GM23248 (cell line): ENCODE results near the gene PIEZO2. TPM values are rescaled to one million over a fixed set of nuclear protein-coding genes. Genes with fewer than 3 reads are reported as not detected.
A peak's percentile ranks its signal among the peaks of the same experiment; 100 is the strongest.

Experiments used
- DNase-seq: peaks from one replicate; pipeline ENCODE4 v3.0.0-alpha.2; 2015
- H2AFZ ChIP-seq: fragments of 200-600 bp; sonication (generic); 2 replicates; pipeline ENCODE4 v1.6.1; 2016; ENCODE audit warnings: antibody characterized with exemption
- H3F3A ChIP-seq: fragments of 200-600 bp; sonication (generic); 2 replicates; pipeline ENCODE4 v1.6.1; 2016; ENCODE audit warnings: mild to moderate bottlenecking, antibody characterized with exemption, mixed run types; ENCODE audit not compliant: insufficient read depth
- H3K27ac ChIP-seq: fragments of 200-600 bp; sonication (generic); 2 replicates; pipeline ENCODE4 v1.5.1; 2016; ENCODE audit warnings: mild to moderate bottlenecking
- H3K27me3 ChIP-seq: fragments of 200-600 bp; sonication (generic); replicated peaks from 2 replicates; pipeline ENCODE4 v1.6.1; 2016; ENCODE audit warnings: mild to moderate bottlenecking; ENCODE audit not compliant: insufficient read depth
- H3K36me3 ChIP-seq: fragments of 200-600 bp; sonication (generic); 2 replicates; pipeline ENCODE4 v1.6.1; 2016; ENCODE audit warnings: low read depth, mild to moderate bottlenecking
- H3K4me1 ChIP-seq: fragments of 200-600 bp; sonication (generic); 2 replicates; pipeline ENCODE4 v1.6.1; 2016; ENCODE audit warnings: mild to moderate bottlenecking; ENCODE audit not compliant: insufficient read depth
- H3K4me2 ChIP-seq: fragments of 200-600 bp; sonication (generic); one replicate; pipeline ENCODE4 v1.6.1; 2016; ENCODE audit warnings: mild to moderate bottlenecking; ENCODE audit not compliant: unreplicated experiment
- H3K4me3 ChIP-seq: fragments of 200-600 bp; sonication (generic); 2 replicates; pipeline ENCODE4 v1.5.1; 2016; ENCODE audit warnings: mild to moderate bottlenecking
- H3K79me2 ChIP-seq: fragments of 200-600 bp; sonication (generic); 2 replicates; pipeline ENCODE4 v1.6.1; 2016; ENCODE audit warnings: mild to moderate bottlenecking; ENCODE audit not compliant: insufficient read depth
- H3K9ac ChIP-seq: fragments of 200-600 bp; sonication (generic); 2 replicates; pipeline ENCODE4 v1.6.1; 2016; ENCODE audit warnings: mild to moderate bottlenecking
- H3K9me2 ChIP-seq: fragments of 200-600 bp; sonication (generic); 2 replicates; pipeline ENCODE4 v1.6.1; 2016; ENCODE audit warnings: mixed run types, mild to moderate bottlenecking, moderate library complexity; ENCODE audit not compliant: insufficient read depth
- H3K9me3 ChIP-seq: fragments of 200-600 bp; sonication (generic); one replicate; pipeline ENCODE4 v1.6.1; 2017; ENCODE audit warnings: low read depth
- H4K20me1 ChIP-seq: fragments of 200-600 bp; sonication (generic); 2 replicates; pipeline ENCODE4 v1.6.0; 2016; ENCODE audit not compliant: insufficient read depth
- EZH2 ChIP-seq: fragments of 200-600 bp; sonication (generic); IDR thresholded peaks from 2 replicates; pipeline ENCODE4 v1.6.1; 2018; ENCODE audit warnings: antibody characterized with exemption, mild to moderate bottlenecking; ENCODE audit not compliant: insufficient read depth, poor library complexity, severe bottlenecking
- EZH2phosphoT487 ChIP-seq: fragments of 200-600 bp; sonication (generic); IDR thresholded peaks from 2 replicates; pipeline ENCODE4 v1.6.1; 2018; ENCODE audit warnings: antibody characterized with exemption, moderate library complexity, mild to moderate bottlenecking, low read depth; ENCODE audit not compliant: insufficient read depth
- WGBS, 2 experiments: methylation state at CpG; one replicate each; pipeline ENCODE4 v1.1.6; 2015 to 2017; ENCODE audit warnings: low lambda C conversion rate in 2 of 2, low coverage in 1 of 2; ENCODE audit errors: missing lambda C conversion rate in 2 of 2; 5-methylcytosine and 5-hydroxymethylcytosine counted together
- in situ Hi-C: fragments of 300-500 bp; cut with MboI; formaldehyde crosslinking; loops from 2 replicates; pipeline ENCODE4 v1.15.0; 2020
- polyA plus RNA-seq: library from polyadenylated mRNA; unstranded; fragments of >200 nt; fragmentation: Nextera tagmentation; extraction: Ambion mirVana; gene quantifications from 2 replicates; pipeline ENCODE4 v1.2.1, GENCODE V29; 2016
- total RNA-seq: library from RNA; depleted of rRNA; stranded (reverse); fragments of >200 nt; shearing (Covaris generic); gene quantifications from 2 replicates; pipeline ENCODE4 v1.2.3, GENCODE V29; 2014

The PIEZO2 gene
- total and polyA plus RNA-seq, 2 experiments from 2014 or later = 0.93 to 1.5 TPM

DNA sequence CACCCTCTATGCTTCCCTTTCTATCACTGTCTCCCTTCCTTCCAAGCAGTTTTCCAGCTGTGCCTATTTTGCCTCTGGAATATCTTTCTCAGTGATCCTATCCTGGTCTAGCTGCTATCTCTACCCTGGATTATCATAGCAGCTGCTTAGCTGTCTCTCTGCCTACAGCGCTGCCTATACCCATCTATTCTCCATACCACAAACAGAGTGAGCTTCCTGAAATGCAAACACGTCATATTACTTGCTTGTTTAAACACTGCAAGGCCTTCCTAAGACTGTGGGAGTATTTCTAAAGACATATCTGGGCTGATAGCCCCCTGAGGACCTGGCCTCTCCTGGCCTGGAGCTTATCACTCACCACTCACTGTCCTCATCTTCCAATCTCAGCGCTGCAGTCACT lies 403.4 kb downstream of the PIEZO2 start:
- Histone ChIP-seq H3K27me3 (no peaks in the 10 kb centered on the region; the same call in 1 of the 2 replicates), H3K9me2 (no peaks in the 10 kb centered on the region), H3K79me2 (no peaks in the 10 kb centered on the region), H3F3A (no peaks in the 10 kb centered on the region), H3K36me3 (no peaks in the 10 kb centered on the region), H3K4me2 (no peak overlapping the region), H3K9ac (no peak overlapping the region), H3K27ac (no peak overlapping the region), H3K4me1 (no peaks in the 10 kb centered on the region), H3K4me3 (no peak overlapping the region), H4K20me1 (no peaks in the 10 kb centered on the region), H3K9me3 (no peaks in the 10 kb centered on the region), H2AFZ (no peak overlapping the region)
- 56 to 62% methylated on average over 3 of the region's 3 CpGs for WGBS, 2 experiments
- DNase-seq = no peak
- in situ Hi-C loops = no loop called here
- no peak for TF ChIP-seq EZH2phosphoT487

DNA sequence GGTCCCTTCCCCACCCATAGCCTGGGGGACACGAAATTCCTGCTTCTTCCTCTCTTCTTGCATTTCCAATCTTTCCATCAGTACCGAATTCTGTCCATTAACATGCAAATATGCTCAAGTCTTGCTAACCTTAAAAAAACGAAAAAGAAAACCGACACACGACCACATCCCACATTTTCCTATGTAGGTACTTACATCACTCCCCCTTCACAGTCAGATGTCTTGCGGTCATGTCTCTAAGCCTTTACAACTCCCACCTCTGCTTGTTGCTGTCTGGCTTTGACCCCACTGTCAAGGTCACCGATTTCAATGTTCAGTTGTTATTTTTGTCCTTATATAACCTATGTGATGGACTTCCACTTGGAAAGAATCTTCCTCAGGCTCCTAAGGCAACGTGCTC lies 404.1 kb downstream of the PIEZO2 start:
- DNase-seq = no peak
- Histone ChIP-seq H3K4me2 (no peak overlapping the region), H3K27ac (no peak overlapping the region), H4K20me1 (no peaks in the 10 kb centered on the region), H3K4me1 (no peaks in the 10 kb centered on the region), H3K4me3 (no peak overlapping the region), H3F3A (no peaks in the 10 kb centered on the region), H3K36me3 (no peaks in the 10 kb centered on the region), H2AFZ (no peak overlapping the region), H3K27me3 (no peaks in the 10 kb centered on the region; the same call in 1 of the 2 replicates), H3K9me2 (no peaks in the 10 kb centered on the region), H3K9ac (no peak overlapping the region), H3K9me3 (no peaks in the 10 kb centered on the region), H3K79me2 (no peaks in the 10 kb centered on the region)
- WGBS, 2 experiments = 48 to 49% methylated on average over 8 of the region's 8 CpGs
- TF ChIP-seq EZH2phosphoT487 = no peak
- TF ChIP-seq EZH2 = no peak
- in situ Hi-C loops = no loop called here

DNA sequence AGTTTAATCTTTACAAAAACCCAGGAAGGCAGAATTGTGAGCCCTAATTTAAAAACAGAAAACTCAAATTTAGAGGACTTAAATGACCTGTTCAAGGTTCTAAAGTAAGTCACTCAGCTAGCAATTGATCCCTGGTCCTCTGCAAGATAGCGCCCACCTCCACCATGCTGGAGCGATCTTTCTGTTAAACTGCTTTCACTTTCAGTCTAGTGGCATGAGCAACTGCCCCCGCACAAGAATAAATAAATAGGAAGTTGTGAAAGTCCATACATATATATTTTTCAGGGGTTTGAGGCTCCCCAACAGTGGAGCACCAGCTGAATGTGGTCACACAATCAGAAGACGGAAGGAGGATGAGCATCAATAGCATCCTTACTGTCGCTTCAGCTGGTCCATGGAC lies 405.6 kb downstream of the PIEZO2 start:
- no peak overlapping the region for H3K4me2 ChIP-seq
- WGBS, 2 experiments = 58 to 60% methylated on average over 5 of the region's 5 CpGs

DNA sequence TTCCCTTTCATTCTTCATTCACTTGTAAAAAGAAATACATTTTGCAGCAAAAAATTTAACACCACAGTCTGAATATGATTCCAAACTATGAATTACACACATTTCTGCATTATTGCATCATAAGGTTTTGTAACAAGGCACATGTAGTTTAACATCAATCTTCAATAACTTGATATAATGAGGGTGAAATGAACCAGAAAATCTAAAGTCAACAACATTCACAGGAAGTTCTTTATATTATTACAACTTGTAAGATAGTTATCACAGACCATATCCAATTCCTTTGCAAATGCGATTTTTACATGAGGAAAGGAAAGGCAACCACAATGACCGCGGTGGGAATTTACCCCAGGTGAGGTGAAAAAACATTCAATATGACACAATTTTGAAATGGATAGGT lies 410.2 kb downstream of the PIEZO2 start:
- Histone ChIP-seq H3K9ac (no peak overlapping the region), H3K27me3 (no peaks in the 10 kb centered on the region; the same call in 1 of the 2 replicates), H4K20me1 (no peaks in the 10 kb centered on the region), H3K4me3 (no peak overlapping the region), H3K36me3 (no peaks in the 10 kb centered on the region), H2AFZ (no peak overlapping the region), H3K9me2 (no peaks in the 10 kb centered on the region), H3K4me1 (no peaks in the 10 kb centered on the region), H3K9me3 (no peaks in the 10 kb centered on the region), H3F3A (no peaks in the 10 kb centered on the region), H3K79me2 (no peaks in the 10 kb centered on the region), H3K27ac (no peak overlapping the region), H3K4me2 (no peak overlapping the region)
- no peak for TF ChIP-seq EZH2
- no peak for TF ChIP-seq EZH2phosphoT487
- in situ Hi-C loops = no loop called here
- 36 to 45% methylated on average over 3 of the region's 3 CpGs for WGBS, 2 experiments
- DNase-seq = no peak

More for the DNA sequence above, 405.6 kb downstream of the PIEZO2 start:
- TF ChIP-seq EZH2 = no peak
- no peak for TF ChIP-seq EZH2phosphoT487
- H3K27ac ChIP-seq = no peak overlapping the region
- in situ Hi-C loops = no loop called here
- H3K9me2 ChIP-seq = no peaks in the 10 kb centered on the region
- DNase-seq = no peak
- no peak overlapping the region for H2AFZ ChIP-seq
- no peaks in the 10 kb centered on the region for H3K79me2 ChIP-seq
- H3K4me1 ChIP-seq = no peaks in the 10 kb centered on the region
- H4K20me1 ChIP-seq = no peaks in the 10 kb centered on the region
- H3K27me3 ChIP-seq = no peaks in the 10 kb centered on the region; the same call in 1 of the 2 replicates
- H3K4me3 ChIP-seq = no peak overlapping the region
- no peaks in the 10 kb centered on the region for H3K9me3 ChIP-seq
- no peaks in the 10 kb centered on the region for H3K36me3 ChIP-seq
- no peaks in the 10 kb centered on the region for H3F3A ChIP-seq
- H3K9ac ChIP-seq = no peak overlapping the region

DNA sequence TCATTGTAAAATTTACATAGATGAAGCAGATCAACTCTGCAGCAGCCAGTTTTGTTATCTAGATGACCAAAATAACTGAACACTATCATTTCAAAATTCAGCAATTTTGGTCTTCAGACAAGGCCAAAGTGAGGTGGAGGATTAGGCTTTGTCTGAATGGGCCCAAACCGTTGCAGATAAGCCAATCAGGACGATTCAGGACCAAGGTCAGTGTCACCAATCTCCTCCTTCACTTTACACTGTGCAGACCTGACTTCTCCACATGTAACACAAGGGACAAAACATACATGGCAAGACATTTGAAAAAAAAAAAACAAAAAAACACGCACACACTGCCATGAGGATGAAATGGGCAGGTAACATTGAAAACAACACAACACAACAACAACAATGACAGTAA lies 412.4 kb downstream of the PIEZO2 start:
- Histone ChIP-seq H3K79me2 (no peaks in the 10 kb centered on the region), H2AFZ (no peak overlapping the region), H4K20me1 (no peaks in the 10 kb centered on the region), H3K27ac (no peak overlapping the region), H3K9ac (no peak overlapping the region), H3F3A (no peaks in the 10 kb centered on the region), H3K4me1 (no peaks in the 10 kb centered on the region), H3K27me3 (no peaks in the 10 kb centered on the region; the same call in 1 of the 2 replicates), H3K4me3 (no peak overlapping the region), H3K9me2 (no peaks in the 10 kb centered on the region), H3K36me3 (no peaks in the 10 kb centered on the region), H3K9me3 (no peaks in the 10 kb centered on the region), H3K4me2 (no peak overlapping the region)
- TF ChIP-seq EZH2 (no peak), EZH2phosphoT487 (no peak)
- in situ Hi-C loops = no loop called here
- WGBS, 2 experiments = 23 to 31% methylated on average over 3 of the region's 3 CpGs
- peak; percentile 3 for DNase-seq
